GM12864 (cell line): ENCODE results near the gene ZNF780B.

ENCODE experiments used
- DNase-seq: peaks from one replicate; pipeline ENCODE4 v3.0.0-alpha.2; 2011; ENCODE audit warnings: low read depth
- H3K4me3 ChIP-seq: 2 replicates; pipeline ENCODE4 v1.5.1; 2011; ENCODE audit warnings: mild to moderate bottlenecking, low read depth, low read length, control low read depth
- CTCF ChIP-seq: IDR thresholded peaks from 2 replicates; pipeline ENCODE4 v1.5.1; 2011; ENCODE audit warnings: low read depth, mild to moderate bottlenecking, moderate library complexity, low read length, control low read depth, inconsistent platforms; ENCODE audit errors: missing control alignments

The ZNF780B gene

GRCh38 chr19:40013991-40014390 is 42.0 kb downstream of the ZNF780B start:
- H3K4me3 ChIP-seq: no peak overlapping the region
- TF ChIP-seq CTCF: no peak
- DNase-seq: no peak

- no peak for DNase-seq
- no peak for TF ChIP-seq CTCF
- no peak overlapping the region for H3K4me3 ChIP-seq
These were observed 46.4 kb downstream of the ZNF780B start for GRCh38 chr19:40009674-40010073.

GRCh38 chr19:40006273-40006691 is 49.7 kb downstream of the ZNF780B start:
- DNase-seq: no peak
- H3K4me3 ChIP-seq: no peak overlapping the region
- no peak for TF ChIP-seq CTCF

GRCh38 chr19:40005691-40006272 is 50.2 kb downstream of the ZNF780B start:
- no peak for TF ChIP-seq CTCF
- DNase-seq: no peak

GRCh38 chr19:39998501-39998900 is 57.5 kb downstream of the ZNF780B start:
- H3K4me3 ChIP-seq: no peak overlapping the region
- TF ChIP-seq CTCF: no peak
- DNase-seq: no peak

More at GRCh38 chr19:40005691-40006272, 50.2 kb downstream of the ZNF780B start:
- no peak overlapping the region for H3K4me3 ChIP-seq

GRCh38 chr19:39997638-39998216 is 58.3 kb downstream of the ZNF780B start:
- no peak for DNase-seq
- no peak for TF ChIP-seq CTCF
- H3K4me3 ChIP-seq: peak overlapping the region; percentile 79
